Esophagus muscularis mucosa (tissue), 4 donors: ENCODE data around the gene DND1. TPM values are rescaled to one million over a fixed set of nuclear protein-coding genes. Genes with fewer than 3 reads are reported as not detected.
A peak's percentile ranks its signal among the peaks of the same experiment; 100 is the strongest.

Experiments
- DNase-seq: peaks from one replicate; pipeline ENCODE4 v3.0.0-alpha.2; 2017; ENCODE audit errors: extremely low spot score
- H3K27ac ChIP-seq, 4 donors: fragments of 200-600 bp; sonication (generic); replicated peaks in 1 of 4; 1 replicate in 3 of 4; 2 replicates in 1 of 4; pipeline ENCODE4 v1.5.1; 2016 to 2019; ENCODE audit warnings: mild to moderate bottlenecking in 1 of 4
- H3K27me3 ChIP-seq, 4 donors: fragments of 200-600 bp; sonication (generic); one replicate each; pipeline versions ENCODE4 v1.5.1 to v1.6.0; 2016 to 2019
- H3K36me3 ChIP-seq, 4 donors: fragments of 200-600 bp; sonication (generic); one replicate each; pipeline ENCODE4 v1.5.1; 2016 to 2019
- H3K4me1 ChIP-seq, 4 donors: fragments of 200-600 bp; sonication (generic); one replicate each; pipeline ENCODE4 v1.5.1; 2016 to 2019
- H3K4me3 ChIP-seq, 4 donors: fragments of 200-600 bp; sonication (generic); 1 replicate in 2 of 4; 2 replicates in 2 of 4; pipeline ENCODE4 v1.5.1; 2016 to 2019; ENCODE audit warnings: mild to moderate bottlenecking in 4 of 4, moderate library complexity in 1 of 4
- H3K9me3 ChIP-seq, 4 donors: fragments of 200-600 bp; sonication (generic); 1 replicate in 3 of 4; 2 replicates in 1 of 4; pipeline ENCODE4 v1.5.1; 2016 to 2019
- CTCF ChIP-seq, 3 experiments: fragments of 200-600 bp in 2 of 3; fragments of 450-650 bp in 1 of 3; sonication (generic) in 2 of 3; IDR thresholded peaks; one replicate each; pipeline ENCODE4 v1.5.1; 2017 to 2019; ENCODE audit warnings: antibody characterized with exemption in 3 of 3, mild to moderate bottlenecking in 2 of 3, moderate library complexity in 1 of 3
- EP300 ChIP-seq: sonication (generic); formaldehyde crosslinking; IDR thresholded peaks from one replicate; pipeline ENCODE4 v1.6.1; 2017; ENCODE audit warnings: antibody characterized with exemption
- POLR2A ChIP-seq: fragments of 450-650 bp; IDR thresholded peaks from one replicate; pipeline ENCODE4 v1.6.1; 2017; ENCODE audit warnings: antibody characterized with exemption, moderate library complexity, mild to moderate bottlenecking, low read depth
- POLR2AphosphoS5 ChIP-seq, 2 donors: sonication (generic); formaldehyde crosslinking; IDR thresholded peaks; one replicate each; pipeline ENCODE4 v1.6.1; 2017; ENCODE audit warnings: antibody characterized with exemption in 2 of 2
- WGBS: methylation state at CpG from one replicate; pipeline ENCODE4 v1.1.5; 2018; 5-methylcytosine and 5-hydroxymethylcytosine counted together
- intact Hi-C: fragments of 100-400 bp; cut with DNase I; formaldehyde crosslinking; loops from one replicate; pipeline ENCODE4 v1.15.1; 2023
- total RNA-seq, 4 donors: library from RNA; depleted of rRNA; stranded (reverse); fragments of >200 nt; gene quantifications; one replicate each; pipeline versions ENCODE4 v1.1.0 to v1.2.1, GENCODE V29; 2016

Gene DND1
- total RNA-seq, 4 donors from 2014 or later, result 0.46 to 0.83 (median 0.66) TPM; not detected in 1

GRCh38 chr5:140696891-140697492 lies 23.6 kb upstream of the DND1 start:
- Histone ChIP-seq H3K36me3 (peaks cover 50 to 75% (median 69%) of the 10 kb centered on the region in 4 donors), H3K4me3 (no peak overlapping the region), H3K9me3 (no peaks in the 10 kb centered on the region), H3K4me1 (peaks cover 23 to 48% (median 39%) of the 10 kb centered on the region in 4 donors), H3K27ac (no peak overlapping the region), H3K27me3 (no peaks in the 10 kb centered on the region)
- WGBS, result 100% methylated on average over 3 of the region's 4 CpGs
- intact Hi-C loops, result loop anchor here (5.0 kb wide), 1 partner anchor 35 kb away; the partner anchor contains the start of gene WDR55
- no peak for DNase-seq
- TF ChIP-seq EP300 (no peak), POLR2A (no peak), POLR2AphosphoS5 (IDR thresholded peaks at IDR 0.05) (no peak), CTCF (IDR thresholded peaks at IDR 0.05) (no peak)

DNA sequence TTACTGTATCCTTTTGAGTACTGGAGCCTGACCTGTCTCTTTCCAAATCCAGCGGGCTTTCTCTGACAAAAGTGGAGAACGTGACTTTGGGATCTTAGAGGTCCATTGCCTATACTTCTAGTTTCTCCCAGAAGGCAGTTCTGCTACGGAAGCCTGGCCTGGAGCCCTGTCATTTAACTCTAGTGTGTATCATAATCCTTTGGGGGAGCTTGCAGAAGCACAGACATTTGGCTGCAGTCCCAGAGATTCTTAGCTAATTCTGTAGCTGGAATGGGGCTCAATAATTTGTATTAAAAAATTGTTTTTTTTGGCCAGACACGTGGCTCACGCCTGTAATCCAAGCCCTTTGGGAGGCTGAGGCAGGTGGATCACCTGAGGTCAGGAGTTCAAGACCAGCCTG lies 20.9 kb upstream of the DND1 start:
- WGBS, result 61% methylated on average over 5 of the region's 5 CpGs

DNA sequence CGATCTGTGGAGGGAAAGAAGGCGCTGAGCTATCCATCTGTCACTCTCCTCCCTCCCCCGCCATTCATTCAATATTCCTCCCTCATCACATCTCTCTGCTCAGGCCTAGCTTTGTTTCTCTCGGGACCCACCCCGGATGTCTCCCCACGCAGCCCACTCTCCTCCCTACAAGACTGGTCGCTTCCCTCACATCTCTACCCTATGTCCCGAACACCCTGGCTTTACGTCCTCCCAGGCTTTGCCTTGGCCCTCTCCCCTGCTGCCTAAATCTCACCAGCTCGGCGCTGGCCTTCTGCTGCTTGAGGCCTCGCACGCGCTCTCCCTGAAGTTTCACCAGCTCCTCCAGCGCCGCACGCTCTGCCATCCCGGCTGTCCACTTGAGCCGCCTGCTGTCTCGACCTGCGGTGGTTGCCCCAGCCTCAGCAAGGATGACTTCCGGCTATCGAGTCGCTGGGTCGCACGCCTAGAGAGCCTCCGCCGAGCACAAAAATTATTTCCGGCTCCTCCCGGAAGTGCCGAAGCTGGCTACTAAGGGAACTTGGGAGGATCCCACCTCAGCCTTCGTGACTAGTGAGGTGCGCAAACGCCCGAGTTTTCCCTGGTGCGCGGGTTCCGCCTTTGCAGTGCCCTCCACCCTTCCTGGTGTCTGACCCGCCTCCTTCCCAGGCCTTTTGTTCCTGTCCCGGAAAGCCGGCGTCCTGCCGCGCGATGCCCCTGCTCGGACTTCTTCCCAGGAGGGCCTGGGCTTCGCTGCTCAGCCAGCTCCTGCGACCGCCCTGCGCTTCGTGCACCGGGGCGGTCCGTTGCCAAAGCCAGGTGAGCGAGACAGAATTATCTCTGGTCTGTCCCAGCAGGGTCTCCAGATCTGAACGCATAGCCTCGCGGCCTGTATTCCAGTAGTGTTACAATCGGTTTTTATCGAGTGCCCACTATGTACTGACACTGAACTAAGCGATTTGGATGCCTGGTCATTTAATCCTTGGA lies 17.9 kb upstream of the DND1 start, which contains the start of the genes HARS1 and HARS2:
Gene HARS1, minus strand, starts transcription at position 430 of the 984 bp plus-strand sequence. Its CDS starts 66 bp downstream, at position 364.
Gene HARS2, plus strand, starts transcription at position 515 of the 984 bp plus-strand sequence. Its CDS starts 194 bp downstream, at position 709.
- peaks cover 32 to 64% (median 47%) of the 10 kb centered on the region in 4 donors for H3K36me3 ChIP-seq
- peak within 1 kb of the TSS; percentile 80 to 95 (median 84) for H3K4me3 ChIP-seq
- H3K27ac ChIP-seq, result peak within 1 kb of the TSS; percentile 80 to 92 (median 90)
- 2% methylated on average over 28 of the region's 61 CpGs for WGBS
- no peaks in the 10 kb centered on the region for H3K9me3 ChIP-seq
- intact Hi-C loops, result no loop called here
- no peaks in the 10 kb centered on the region for H3K27me3 ChIP-seq
- H3K4me1 ChIP-seq, result peaks cover 24 to 48% (median 37%) of the 10 kb centered on the region in 4 donors
- DNase-seq, result peak; percentile 96
- TF ChIP-seq EP300 (no peak), POLR2AphosphoS5 (IDR thresholded peaks at IDR 0.05) (peak; percentile 85 to 91), CTCF (IDR thresholded peaks at IDR 0.05) (peak in 2 of 3 experiments; percentile 11 to 20)

More for the DNA sequence above, 20.9 kb upstream of the DND1 start:
- Histone ChIP-seq H3K27ac (no peak overlapping the region), H3K4me1 (peaks cover 24 to 45% (median 37%) of the 10 kb centered on the region in 4 donors), H3K27me3 (no peaks in the 10 kb centered on the region), H3K36me3 (peaks cover 49 to 66% (median 61%) of the 10 kb centered on the region in 4 donors), H3K4me3 (no peak overlapping the region), H3K9me3 (no peaks in the 10 kb centered on the region)
- TF ChIP-seq EP300, result no peak
- TF ChIP-seq POLR2A, result no peak
- no peak for TF ChIP-seq CTCF (IDR thresholded peaks at IDR 0.05)
- TF ChIP-seq POLR2AphosphoS5 (IDR thresholded peaks at IDR 0.05), result no peak
- intact Hi-C loops, result no loop called here
- no peak for DNase-seq

- intact Hi-C loops, result no loop called here
- TF ChIP-seq EP300, result no peak
- no peak for TF ChIP-seq POLR2A
- no peak for TF ChIP-seq POLR2AphosphoS5 (IDR thresholded peaks at IDR 0.05)
- TF ChIP-seq CTCF (IDR thresholded peaks at IDR 0.05), result no peak
- peak overlapping the region; percentile 80 to 92 (median 90) for H3K27ac ChIP-seq
Observed at GRCh38 chr5:140690376-140690932, 17.1 kb upstream of the DND1 start.

More at GRCh38 chr5:140690376-140690932, 17.1 kb upstream of the DND1 start:
- Histone ChIP-seq H3K4me1 (peaks cover 24 to 48% (median 37%) of the 10 kb centered on the region in 4 donors), H3K4me3 (peak overlapping the region; percentile 80 to 95 (median 84)), H3K27me3 (no peaks in the 10 kb centered on the region), H3K9me3 (no peaks in the 10 kb centered on the region), H3K36me3 (peaks cover 25 to 62% (median 43%) of the 10 kb centered on the region in 4 donors)
- 60% methylated on average over 8 of the region's 8 CpGs for WGBS
- DNase-seq, result no peak
